GOT3 (cell line): ENCODE data around the gene SACS.
"Not testable (repeated sequence)": the region's sequence is repeated elsewhere in the genome, so short reads cannot be mapped to it uniquely, and the experiment has no call there.

ENCODE experiments used
- DNase-seq: peaks from one replicate; lab custom pipeline; 2025; ENCODE audit warnings: mixed read lengths; lab: John Stamatoyannopoulos, UW

Gene SACS

DNA sequence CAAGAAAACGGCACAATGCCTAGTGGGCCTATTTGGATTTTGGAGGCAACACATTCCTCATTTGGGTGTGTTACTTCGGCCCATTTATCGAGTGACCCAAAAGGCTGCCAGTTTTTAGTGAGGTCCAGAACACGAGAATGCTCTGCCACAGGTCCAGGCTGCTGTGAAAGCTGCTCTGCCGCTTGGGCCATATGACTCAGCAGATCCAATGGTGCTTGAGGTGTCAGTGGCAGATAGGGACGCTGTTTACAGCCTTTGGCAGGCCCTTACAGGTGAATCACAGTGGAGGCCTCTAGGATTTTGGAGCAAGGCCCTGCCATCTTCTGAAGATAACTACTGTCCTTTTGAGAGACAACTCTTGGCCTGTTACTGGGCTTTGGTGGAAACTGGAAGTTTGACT lies 118.7 kb downstream of the SACS start:
- DNase-seq: not testable (repeated sequence)

DNA sequence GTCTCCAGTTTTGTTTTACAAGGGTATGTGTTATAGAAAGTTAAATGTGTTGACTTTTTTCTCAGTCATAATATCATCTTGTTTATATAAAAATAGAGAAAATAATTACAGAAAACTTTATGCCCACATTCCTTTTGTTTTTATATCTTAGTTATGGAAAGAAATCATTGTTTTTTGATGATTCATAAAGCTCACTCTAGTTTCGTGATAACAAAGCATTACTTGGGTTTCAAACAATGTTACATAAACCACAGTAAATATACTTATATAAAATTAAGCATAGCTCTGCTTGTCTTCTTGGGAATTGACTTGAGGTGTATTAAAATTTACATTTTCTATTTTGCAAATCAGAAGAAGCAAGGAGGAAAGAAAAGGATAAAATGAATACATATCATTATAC lies 140.9 kb downstream of the SACS start:
- no peak for DNase-seq

DNA sequence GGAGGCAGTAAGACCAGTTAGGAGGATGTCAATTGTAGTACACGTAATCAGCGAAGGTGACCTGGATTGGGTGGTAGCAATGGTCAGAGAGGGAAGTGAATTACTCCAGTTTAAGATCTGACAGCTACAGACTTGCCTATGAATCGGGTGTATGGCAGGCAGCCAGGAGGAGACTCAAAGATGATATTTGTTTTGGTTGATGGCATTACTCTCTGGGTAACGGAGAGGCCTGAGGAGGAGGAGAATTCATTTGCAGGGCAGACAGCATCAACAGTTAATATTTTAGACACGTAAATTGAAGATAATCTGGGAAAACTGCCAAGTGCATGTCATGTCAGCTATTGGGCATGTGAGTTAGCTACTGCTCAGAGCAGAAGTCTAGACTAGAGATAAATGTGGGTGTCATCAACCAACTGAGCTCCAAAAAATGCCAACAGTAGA lies 143.6 kb downstream of the SACS start:
- DNase-seq: no peak

DNA sequence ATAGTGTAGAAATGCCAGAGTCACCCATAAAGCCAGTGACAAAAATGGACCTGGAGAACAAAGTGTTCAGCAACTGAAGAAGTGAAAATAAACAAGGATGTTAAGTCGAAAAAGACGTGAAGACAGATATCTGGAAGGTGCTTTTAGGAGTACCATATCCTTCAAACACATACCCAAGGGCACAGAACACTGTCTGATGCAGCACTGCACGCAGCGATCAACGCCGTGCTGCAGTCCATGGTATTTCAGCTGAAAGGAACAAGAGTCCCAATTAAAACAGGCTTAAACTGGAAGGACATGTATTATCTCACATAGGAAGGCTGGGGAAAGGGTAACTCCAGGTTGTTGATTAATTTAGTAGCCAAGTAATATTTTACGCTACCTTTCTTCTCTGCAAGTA lies 144.5 kb downstream of the SACS start:
- no peak for DNase-seq

DNA sequence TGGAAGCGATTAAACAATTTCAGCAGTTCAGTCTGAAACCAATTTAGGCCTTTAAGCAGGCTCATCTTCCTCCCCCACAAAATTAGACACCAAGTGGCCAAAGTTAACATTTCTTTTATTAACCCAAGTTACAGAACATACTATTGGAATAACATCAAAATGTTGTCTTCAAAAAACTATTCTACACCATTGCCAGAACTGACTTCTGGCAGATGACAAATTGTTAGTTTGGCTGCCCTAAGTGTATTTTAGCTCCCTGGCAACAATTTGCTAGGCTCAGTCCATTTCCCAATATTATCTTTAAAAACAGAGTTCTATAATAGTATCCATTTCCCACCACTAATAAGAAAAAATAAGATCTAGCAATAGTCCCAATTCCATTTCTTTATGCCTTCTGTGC lies 144.9 kb downstream of the SACS start:
- no peak for DNase-seq

DNA sequence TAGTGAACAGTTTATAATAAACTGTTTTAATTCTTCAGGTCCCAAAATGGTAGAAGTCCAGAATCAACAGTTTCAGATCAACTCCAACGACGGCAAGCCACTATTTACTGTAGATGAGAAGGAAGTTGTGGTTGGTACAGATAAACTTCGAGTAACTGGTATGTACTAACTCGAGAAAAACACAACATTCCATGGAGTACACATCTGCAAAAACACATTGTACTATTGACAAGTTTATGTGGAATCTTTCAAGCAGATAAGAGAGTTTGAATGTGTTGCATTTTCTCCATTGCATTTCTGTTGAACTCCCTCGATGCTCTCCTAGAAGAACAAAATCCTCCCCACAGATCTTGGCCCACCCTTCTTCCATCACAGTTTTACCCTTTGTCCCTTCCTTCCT lies 154.2 kb downstream of the SACS start:
- DNase-seq: no peak
